H1 (cell line): ENCODE data around the gene TOP1. TPM values are rescaled to one million over a fixed set of nuclear protein-coding genes. Genes with fewer than 3 reads are reported as not detected.

Experiments
- GABPA ChIP-seq: IDR thresholded peaks from 2 replicates; pipeline ENCODE4 v1.6.1; 2011; ENCODE audit warnings: mild to moderate bottlenecking, low read length, moderate library complexity, borderline replicate concordance; ENCODE audit not compliant: insufficient read depth
- JUN ChIP-seq: IDR thresholded peaks from 2 replicates; pipeline ENCODE4 v1.6.1; 2011; ENCODE audit warnings: low read depth, mild to moderate bottlenecking, improper control_type of control experiment, low read length
- JUND ChIP-seq: IDR thresholded peaks from 2 replicates; pipeline ENCODE4 v1.6.1; 2011; ENCODE audit warnings: mild to moderate bottlenecking, improper control_type of control experiment, low read length
- NANOG ChIP-seq: IDR thresholded peaks from 2 replicates; pipeline ENCODE4 v1.6.1; 2011; ENCODE audit warnings: low read length, low read depth, mild to moderate bottlenecking, inconsistent platforms; ENCODE audit not compliant: insufficient read depth, poor library complexity, severe bottlenecking
- RNF2 ChIP-seq: fragments of 200-900, 300-1000 bp; sonication (generic); IDR thresholded peaks from 2 replicates; pipeline ENCODE4 v1.7.1; 2016; ENCODE audit warnings: borderline replicate concordance, low read depth, mild to moderate bottlenecking, antibody characterized with exemption, low read length; ENCODE audit not compliant: poor library complexity, severe bottlenecking; ENCODE audit errors: missing control alignments
- TEAD4 ChIP-seq: IDR thresholded peaks from 2 replicates; pipeline ENCODE4 v1.6.1; 2012; ENCODE audit warnings: low read depth, low read length, inconsistent platforms, mixed read lengths
- polyA plus RNA-seq, 7 experiments: library from polyadenylated mRNA; depleted of rRNA in 3 of 7; stranded (reverse) in 5 of 7; unstranded in 2 of 7; fragments of >200 nt in 5 of 7; fragments of 200-250 nt in 2 of 7; gene quantifications; 1 replicate in 5 of 7; 2 replicates in 1 of 7; 4 replicates in 1 of 7; pipeline versions ENCODE4 v1.2.1 to v1.2.3, GENCODE V29; 2011 to 2013; ENCODE audit warnings: missing spikeins in 2 of 7, mixed read lengths in 2 of 7
- total RNA-seq: library from RNA; stranded (reverse); fragmentation: NEBNext Ultra II Directional; extraction: Animal tissue kit (Norgen Biotek cat#: 25700); gene quantifications from 2 replicates; pipeline ENCODE4 v1.2.1, GENCODE V29; 2021
- TF ChIP-seq, protein P1 (sequence below): fragments of 300-600 bp; sonication (generic); IDR thresholded peaks from 2 replicates; pipeline ENCODE4 v1.7.1; 2012; ENCODE audit warnings: low read length, moderate library complexity, mild to moderate bottlenecking, inconsistent platforms; ENCODE audit not compliant: insufficient replicate concordance
- TF ChIP-seq, protein P2 (sequence below): IDR thresholded peaks from 2 replicates; pipeline ENCODE4 v1.6.1; 2011; ENCODE audit warnings: low read depth, mild to moderate bottlenecking, low read length; ENCODE audit not compliant: insufficient read depth

The TOP1 gene
- total and polyA plus RNA-seq, 2 of the 8 experiments (the other 6 are each of a cell fraction or from before 2014, with no cell fraction given) = 7.4 to 108 TPM

DNA sequence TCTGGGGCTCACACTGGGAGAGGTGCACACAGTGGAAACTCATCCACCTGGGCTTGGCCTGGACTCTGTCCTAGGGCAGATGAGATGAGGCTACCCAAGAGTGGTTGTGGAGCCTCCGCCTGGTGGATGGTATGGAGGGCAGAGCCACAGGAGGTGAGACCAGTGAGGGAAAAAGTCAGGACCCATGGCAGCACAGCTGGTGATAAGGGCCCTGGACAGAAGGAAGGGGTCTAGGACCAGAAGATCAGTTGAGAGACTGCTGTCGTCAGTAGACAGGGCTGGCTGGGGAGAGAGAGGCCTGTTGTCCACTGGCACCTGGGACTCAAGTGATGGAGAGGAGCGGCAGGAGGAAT lies 138.5 kb downstream of the TOP1 start (continued):
- TF ChIP-seq, protein P1, sequence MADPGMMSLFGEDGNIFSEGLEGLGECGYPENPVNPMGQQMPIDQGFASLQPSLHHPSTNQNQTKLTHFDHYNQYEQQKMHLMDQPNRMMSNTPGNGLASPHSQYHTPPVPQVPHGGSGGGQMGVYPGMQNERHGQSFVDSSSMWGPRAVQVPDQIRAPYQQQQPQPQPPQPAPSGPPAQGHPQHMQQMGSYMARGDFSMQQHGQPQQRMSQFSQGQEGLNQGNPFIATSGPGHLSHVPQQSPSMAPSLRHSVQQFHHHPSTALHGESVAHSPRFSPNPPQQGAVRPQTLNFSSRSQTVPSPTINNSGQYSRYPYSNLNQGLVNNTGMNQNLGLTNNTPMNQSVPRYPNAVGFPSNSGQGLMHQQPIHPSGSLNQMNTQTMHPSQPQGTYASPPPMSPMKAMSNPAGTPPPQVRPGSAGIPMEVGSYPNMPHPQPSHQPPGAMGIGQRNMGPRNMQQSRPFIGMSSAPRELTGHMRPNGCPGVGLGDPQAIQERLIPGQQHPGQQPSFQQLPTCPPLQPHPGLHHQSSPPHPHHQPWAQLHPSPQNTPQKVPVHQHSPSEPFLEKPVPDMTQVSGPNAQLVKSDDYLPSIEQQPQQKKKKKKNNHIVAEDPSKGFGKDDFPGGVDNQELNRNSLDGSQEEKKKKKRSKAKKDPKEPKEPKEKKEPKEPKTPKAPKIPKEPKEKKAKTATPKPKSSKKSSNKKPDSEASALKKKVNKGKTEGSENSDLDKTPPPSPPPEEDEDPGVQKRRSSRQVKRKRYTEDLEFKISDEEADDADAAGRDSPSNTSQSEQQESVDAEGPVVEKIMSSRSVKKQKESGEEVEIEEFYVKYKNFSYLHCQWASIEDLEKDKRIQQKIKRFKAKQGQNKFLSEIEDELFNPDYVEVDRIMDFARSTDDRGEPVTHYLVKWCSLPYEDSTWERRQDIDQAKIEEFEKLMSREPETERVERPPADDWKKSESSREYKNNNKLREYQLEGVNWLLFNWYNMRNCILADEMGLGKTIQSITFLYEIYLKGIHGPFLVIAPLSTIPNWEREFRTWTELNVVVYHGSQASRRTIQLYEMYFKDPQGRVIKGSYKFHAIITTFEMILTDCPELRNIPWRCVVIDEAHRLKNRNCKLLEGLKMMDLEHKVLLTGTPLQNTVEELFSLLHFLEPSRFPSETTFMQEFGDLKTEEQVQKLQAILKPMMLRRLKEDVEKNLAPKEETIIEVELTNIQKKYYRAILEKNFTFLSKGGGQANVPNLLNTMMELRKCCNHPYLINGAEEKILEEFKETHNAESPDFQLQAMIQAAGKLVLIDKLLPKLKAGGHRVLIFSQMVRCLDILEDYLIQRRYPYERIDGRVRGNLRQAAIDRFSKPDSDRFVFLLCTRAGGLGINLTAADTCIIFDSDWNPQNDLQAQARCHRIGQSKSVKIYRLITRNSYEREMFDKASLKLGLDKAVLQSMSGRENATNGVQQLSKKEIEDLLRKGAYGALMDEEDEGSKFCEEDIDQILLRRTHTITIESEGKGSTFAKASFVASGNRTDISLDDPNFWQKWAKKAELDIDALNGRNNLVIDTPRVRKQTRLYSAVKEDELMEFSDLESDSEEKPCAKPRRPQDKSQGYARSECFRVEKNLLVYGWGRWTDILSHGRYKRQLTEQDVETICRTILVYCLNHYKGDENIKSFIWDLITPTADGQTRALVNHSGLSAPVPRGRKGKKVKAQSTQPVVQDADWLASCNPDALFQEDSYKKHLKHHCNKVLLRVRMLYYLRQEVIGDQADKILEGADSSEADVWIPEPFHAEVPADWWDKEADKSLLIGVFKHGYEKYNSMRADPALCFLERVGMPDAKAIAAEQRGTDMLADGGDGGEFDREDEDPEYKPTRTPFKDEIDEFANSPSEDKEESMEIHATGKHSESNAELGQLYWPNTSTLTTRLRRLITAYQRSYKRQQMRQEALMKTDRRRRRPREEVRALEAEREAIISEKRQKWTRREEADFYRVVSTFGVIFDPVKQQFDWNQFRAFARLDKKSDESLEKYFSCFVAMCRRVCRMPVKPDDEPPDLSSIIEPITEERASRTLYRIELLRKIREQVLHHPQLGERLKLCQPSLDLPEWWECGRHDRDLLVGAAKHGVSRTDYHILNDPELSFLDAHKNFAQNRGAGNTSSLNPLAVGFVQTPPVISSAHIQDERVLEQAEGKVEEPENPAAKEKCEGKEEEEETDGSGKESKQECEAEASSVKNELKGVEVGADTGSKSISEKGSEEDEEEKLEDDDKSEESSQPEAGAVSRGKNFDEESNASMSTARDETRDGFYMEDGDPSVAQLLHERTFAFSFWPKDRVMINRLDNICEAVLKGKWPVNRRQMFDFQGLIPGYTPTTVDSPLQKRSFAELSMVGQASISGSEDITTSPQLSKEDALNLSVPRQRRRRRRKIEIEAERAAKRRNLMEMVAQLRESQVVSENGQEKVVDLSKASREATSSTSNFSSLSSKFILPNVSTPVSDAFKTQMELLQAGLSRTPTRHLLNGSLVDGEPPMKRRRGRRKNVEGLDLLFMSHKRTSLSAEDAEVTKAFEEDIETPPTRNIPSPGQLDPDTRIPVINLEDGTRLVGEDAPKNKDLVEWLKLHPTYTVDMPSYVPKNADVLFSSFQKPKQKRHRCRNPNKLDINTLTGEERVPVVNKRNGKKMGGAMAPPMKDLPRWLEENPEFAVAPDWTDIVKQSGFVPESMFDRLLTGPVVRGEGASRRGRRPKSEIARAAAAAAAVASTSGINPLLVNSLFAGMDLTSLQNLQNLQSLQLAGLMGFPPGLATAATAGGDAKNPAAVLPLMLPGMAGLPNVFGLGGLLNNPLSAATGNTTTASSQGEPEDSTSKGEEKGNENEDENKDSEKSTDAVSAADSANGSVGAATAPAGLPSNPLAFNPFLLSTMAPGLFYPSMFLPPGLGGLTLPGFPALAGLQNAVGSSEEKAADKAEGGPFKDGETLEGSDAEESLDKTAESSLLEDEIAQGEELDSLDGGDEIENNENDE = no peak
- no peak for TF ChIP-seq RNF2
- TF ChIP-seq, protein P2, sequence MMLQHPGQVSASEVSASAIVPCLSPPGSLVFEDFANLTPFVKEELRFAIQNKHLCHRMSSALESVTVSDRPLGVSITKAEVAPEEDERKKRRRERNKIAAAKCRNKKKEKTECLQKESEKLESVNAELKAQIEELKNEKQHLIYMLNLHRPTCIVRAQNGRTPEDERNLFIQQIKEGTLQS = no peak
- no peak for TF ChIP-seq JUN
- TF ChIP-seq GABPA = no peak
- TF ChIP-seq NANOG = no peak
- TF ChIP-seq JUND = no peak
- TF ChIP-seq TEAD4 = no peak
